Measurements from ENCODE around the gene MAPKAP1.

Gene MAPKAP1

DNA sequence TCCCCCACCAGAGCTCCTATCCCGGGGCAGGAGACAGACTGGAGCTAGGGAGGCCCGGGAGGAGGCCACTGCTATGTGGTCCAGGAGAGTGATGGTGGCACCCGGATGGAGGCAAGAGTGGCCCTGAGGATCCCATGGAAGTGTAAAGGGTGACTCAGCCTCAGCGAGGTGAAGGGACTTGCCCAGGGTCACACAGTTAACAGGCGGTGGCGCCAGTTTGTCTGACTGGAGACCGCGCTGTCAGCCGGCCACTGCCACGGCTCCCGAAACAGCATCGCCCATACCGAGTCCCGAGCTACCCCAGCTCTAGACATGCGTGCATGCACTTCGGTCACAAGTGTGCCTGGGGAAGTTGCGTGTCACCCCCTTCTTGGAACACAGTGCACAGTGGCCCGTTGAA, 279.5 kb downstream of the MAPKAP1 start:
- Histone ChIP-seq H3K27me3 (ENCODE audit: insufficient read depth, poor library complexity, severe bottlenecking) (no peaks in the 10 kb centered on the region), H3K27ac (ENCODE audit: poor library complexity, severe bottlenecking) (no peak overlapping the region), H3K4me1 (ENCODE audit: insufficient read depth, poor library complexity, severe bottlenecking) (no peaks in the 10 kb centered on the region), H3K4me3 (ENCODE audit: severe bottlenecking) (no peak overlapping the region), H3K9me3 (ENCODE audit: severe bottlenecking) (no peaks in the 10 kb centered on the region), H3K36me3 (ENCODE audit: low read depth) (no peaks in the 10 kb centered on the region)
- TF ChIP-seq, protein P1, sequence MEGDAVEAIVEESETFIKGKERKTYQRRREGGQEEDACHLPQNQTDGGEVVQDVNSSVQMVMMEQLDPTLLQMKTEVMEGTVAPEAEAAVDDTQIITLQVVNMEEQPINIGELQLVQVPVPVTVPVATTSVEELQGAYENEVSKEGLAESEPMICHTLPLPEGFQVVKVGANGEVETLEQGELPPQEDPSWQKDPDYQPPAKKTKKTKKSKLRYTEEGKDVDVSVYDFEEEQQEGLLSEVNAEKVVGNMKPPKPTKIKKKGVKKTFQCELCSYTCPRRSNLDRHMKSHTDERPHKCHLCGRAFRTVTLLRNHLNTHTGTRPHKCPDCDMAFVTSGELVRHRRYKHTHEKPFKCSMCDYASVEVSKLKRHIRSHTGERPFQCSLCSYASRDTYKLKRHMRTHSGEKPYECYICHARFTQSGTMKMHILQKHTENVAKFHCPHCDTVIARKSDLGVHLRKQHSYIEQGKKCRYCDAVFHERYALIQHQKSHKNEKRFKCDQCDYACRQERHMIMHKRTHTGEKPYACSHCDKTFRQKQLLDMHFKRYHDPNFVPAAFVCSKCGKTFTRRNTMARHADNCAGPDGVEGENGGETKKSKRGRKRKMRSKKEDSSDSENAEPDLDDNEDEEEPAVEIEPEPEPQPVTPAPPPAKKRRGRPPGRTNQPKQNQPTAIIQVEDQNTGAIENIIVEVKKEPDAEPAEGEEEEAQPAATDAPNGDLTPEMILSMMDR (IDR thresholded peaks at IDR 0.05; ENCODE audit: poor library complexity, severe bottlenecking) = no peak
- DNase-seq (ENCODE audit: low spot score) (no peak), ATAC-seq (ENCODE audit: low read depth) (no peak)

DNA sequence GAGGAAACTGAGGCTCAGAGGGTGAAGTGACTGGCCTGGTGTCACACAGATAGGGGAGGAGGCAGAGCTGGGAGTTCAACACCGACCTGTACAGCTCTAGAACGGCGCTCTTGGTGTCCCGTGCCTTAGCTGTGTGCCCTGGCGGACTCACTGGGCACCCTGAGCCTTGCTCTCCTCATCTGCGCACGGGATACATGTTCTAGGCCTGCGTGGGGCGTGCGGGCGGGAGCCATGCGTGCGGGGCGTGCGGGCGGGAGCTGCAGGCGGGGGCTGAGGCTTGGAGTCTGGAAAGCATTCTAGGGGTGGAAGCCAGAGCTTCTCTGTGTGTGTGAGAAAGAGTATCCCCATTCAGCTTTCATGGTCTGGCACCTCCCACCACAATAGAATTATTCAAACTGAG, 280.1 kb downstream of the MAPKAP1 start:
- Histone ChIP-seq H3K36me3 (ENCODE audit: low read depth) (no peaks in the 10 kb centered on the region), H3K9me3 (ENCODE audit: severe bottlenecking) (no peaks in the 10 kb centered on the region), H3K27ac (ENCODE audit: poor library complexity, severe bottlenecking) (no peak overlapping the region), H3K27me3 (ENCODE audit: insufficient read depth, poor library complexity, severe bottlenecking) (no peaks in the 10 kb centered on the region), H3K4me3 (ENCODE audit: severe bottlenecking) (no peak overlapping the region), H3K4me1 (ENCODE audit: insufficient read depth, poor library complexity, severe bottlenecking) (no peaks in the 10 kb centered on the region)
- TF ChIP-seq, protein P1 (IDR thresholded peaks at IDR 0.05; ENCODE audit: poor library complexity, severe bottlenecking) = no peak
- ATAC-seq (ENCODE audit: low read depth) = no peak
- no peak for DNase-seq (ENCODE audit: low spot score)

DNA sequence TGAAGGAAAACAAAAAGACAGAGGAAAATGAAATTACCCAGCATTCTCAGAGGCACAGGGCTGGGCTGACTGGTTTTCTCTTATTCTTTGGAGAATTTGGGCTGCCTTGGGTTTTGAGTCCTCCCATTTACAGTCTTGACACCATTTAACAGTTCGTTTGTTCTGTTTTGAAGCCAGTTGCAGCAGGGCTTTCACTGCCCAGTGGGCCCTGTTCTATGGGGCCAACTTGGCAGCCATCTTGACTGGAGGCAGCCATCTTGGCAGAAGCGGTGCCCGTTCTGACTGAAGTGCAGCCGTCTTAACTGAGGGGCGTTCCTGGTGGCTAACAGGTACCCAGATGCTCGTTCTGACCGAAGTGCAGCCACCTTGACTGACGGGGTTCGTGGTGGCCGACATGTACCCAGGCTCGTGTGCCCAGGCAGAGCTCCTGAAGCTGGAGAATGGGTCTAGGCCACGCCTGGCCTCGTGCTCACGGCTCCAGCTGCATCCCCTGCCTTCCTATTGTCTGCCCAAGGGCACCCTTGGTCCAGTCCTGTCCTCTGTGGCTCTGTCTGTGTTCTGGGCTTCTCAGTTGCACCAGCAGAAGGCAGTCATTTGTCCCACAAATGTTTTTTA, 281.0 kb downstream of the MAPKAP1 start:
- Histone ChIP-seq H3K9me3 (ENCODE audit: severe bottlenecking) (no peaks in the 10 kb centered on the region), H3K4me1 (ENCODE audit: insufficient read depth, poor library complexity, severe bottlenecking) (no peaks in the 10 kb centered on the region), H3K27me3 (ENCODE audit: insufficient read depth, poor library complexity, severe bottlenecking) (no peaks in the 10 kb centered on the region), H3K36me3 (ENCODE audit: low read depth) (no peaks in the 10 kb centered on the region), H3K4me3 (ENCODE audit: severe bottlenecking) (no peak overlapping the region), H3K27ac (ENCODE audit: poor library complexity, severe bottlenecking) (no peak overlapping the region)
- TF ChIP-seq, protein P1 (IDR thresholded peaks at IDR 0.05; ENCODE audit: poor library complexity, severe bottlenecking) = no peak
- DNase-seq (ENCODE audit: low spot score) = peak; percentile 47
- ATAC-seq (ENCODE audit: low read depth) = no peak

DNA sequence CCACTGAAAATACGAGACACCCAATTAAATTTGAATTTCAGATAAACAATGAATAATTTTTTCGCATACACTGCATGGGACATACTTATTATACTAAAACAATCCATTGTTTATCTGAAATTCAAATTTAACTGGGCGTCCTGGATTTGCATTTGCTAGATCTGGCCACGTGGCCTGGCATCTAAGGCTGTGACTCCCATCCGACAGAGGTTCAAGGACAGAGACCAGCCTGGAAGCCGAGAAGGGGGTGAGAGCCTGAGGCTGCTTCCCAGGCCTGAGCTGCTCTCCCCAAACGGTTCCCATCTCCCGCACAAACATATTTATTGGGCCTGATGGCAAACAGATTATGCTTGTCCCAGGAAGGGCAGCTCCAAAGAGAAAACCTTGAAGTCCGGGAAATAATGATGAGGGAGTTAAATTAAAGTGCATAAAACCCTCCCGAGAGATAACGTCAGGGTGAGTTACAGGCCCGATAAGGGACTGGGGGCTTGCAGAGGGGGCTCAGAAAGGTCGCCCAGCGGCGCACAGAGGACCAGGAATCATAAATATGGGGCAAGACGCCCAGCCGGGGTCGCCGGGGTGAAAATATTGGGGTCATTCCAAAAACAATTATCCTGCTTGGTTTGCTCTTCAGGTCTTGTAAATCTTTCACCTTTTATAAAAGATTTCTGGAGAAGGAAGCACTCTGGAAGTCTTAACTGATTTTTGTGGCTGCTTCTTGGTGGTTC, 281.7 kb downstream of the MAPKAP1 start:
- TF ChIP-seq, protein P1 (IDR thresholded peaks at IDR 0.05; ENCODE audit: poor library complexity, severe bottlenecking) = no peak
- DNase-seq (ENCODE audit: low spot score) (no peak), ATAC-seq (ENCODE audit: low read depth) (no peak)
- no peak overlapping the region for H3K4me3 ChIP-seq (ENCODE audit: severe bottlenecking)
- H3K36me3 ChIP-seq (ENCODE audit: low read depth) = no peaks in the 10 kb centered on the region
- H3K27ac ChIP-seq (ENCODE audit: poor library complexity, severe bottlenecking) = no peak overlapping the region
- no peaks in the 10 kb centered on the region for H3K9me3 ChIP-seq (ENCODE audit: severe bottlenecking)
- no peaks in the 10 kb centered on the region for H3K4me1 ChIP-seq (ENCODE audit: insufficient read depth, poor library complexity, severe bottlenecking)
- H3K27me3 ChIP-seq (ENCODE audit: insufficient read depth, poor library complexity, severe bottlenecking) = no peaks in the 10 kb centered on the region

DNA sequence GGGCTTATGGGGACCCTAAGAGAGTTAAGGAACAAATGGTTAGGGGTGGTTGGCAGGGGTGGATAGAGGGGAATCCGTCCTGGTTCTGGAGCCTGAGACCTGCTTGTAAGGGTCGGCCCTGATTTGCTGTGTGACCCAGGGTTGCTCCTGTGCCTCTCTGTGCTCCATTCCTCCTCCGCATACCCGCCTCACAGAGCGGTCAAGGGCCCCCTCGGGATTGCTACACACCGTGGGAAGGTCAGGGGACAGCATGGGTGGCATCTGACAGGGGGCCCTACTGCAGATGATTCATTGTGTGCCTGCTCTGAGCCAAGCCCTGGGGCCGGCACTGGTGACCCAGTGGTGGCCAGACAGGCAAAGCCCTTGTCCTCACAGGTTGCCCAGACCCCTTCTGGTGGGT, 283.0 kb downstream of the MAPKAP1 start:
- H3K36me3 ChIP-seq (ENCODE audit: low read depth) = no peaks in the 10 kb centered on the region
- H3K4me1 ChIP-seq (ENCODE audit: insufficient read depth, poor library complexity, severe bottlenecking) = no peaks in the 10 kb centered on the region
- DNase-seq (ENCODE audit: low spot score) (no peak), ATAC-seq (ENCODE audit: low read depth) (no peak)
- H3K27ac ChIP-seq (ENCODE audit: poor library complexity, severe bottlenecking) = no peak overlapping the region
- H3K9me3 ChIP-seq (ENCODE audit: severe bottlenecking) = no peaks in the 10 kb centered on the region
- TF ChIP-seq, protein P1 (IDR thresholded peaks at IDR 0.05; ENCODE audit: poor library complexity, severe bottlenecking) = no peak
- no peak overlapping the region for H3K4me3 ChIP-seq (ENCODE audit: severe bottlenecking)
- H3K27me3 ChIP-seq (ENCODE audit: insufficient read depth, poor library complexity, severe bottlenecking) = no peaks in the 10 kb centered on the region
